GM23248 (cell line): ENCODE measurements around the gene PKD1.
"Not testable (repeated sequence)": the region's sequence is repeated elsewhere in the genome, so short reads cannot be mapped to it uniquely, and the experiment has no call there.

Experiments
- EZH2 ChIP-seq: fragments of 200-600 bp; sonication (generic); IDR thresholded peaks from 2 replicates; pipeline ENCODE4 v1.6.1; 2018; ENCODE audit warnings: antibody characterized with exemption, mild to moderate bottlenecking; ENCODE audit not compliant: insufficient read depth, poor library complexity, severe bottlenecking
- EZH2phosphoT487 ChIP-seq: fragments of 200-600 bp; sonication (generic); IDR thresholded peaks from 2 replicates; pipeline ENCODE4 v1.6.1; 2018; ENCODE audit warnings: antibody characterized with exemption, moderate library complexity, mild to moderate bottlenecking, low read depth; ENCODE audit not compliant: insufficient read depth

DNA sequence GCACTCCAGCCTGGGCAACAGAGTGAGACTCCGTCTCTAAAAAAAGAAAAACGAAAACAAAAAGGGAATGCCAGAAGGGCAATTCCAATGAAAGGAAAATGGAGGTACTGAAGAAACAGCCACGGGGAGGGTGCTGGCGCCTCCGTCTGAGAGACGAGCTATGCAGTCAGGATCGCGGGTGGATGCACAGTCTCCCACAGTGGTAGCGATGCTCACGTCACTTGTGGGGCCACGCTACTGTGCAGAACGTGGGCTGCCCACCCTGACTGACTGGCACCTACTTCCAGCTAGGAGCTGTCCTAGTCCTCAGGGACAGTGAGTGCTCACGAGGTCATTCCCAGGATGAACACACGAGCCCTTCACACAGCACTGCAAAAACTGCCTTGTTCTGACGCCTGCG, 34.1 kb downstream of the PKD1 start:
- TF ChIP-seq EZH2phosphoT487, EZH2: not testable (repeated sequence)
